OCI-LY3 (cell line): ENCODE measurements around the gene PLPPR3.

Experiments
- CTCF ChIP-seq: fragments of 200-600, 300-600 bp; sonication (generic); IDR thresholded peaks from 2 replicates; pipeline ENCODE4 v1.5.1; 2014; ENCODE audit warnings: antibody characterized with exemption, low read length, low read depth
- EZH2phosphoT487 ChIP-seq: fragments of 200-600 bp; shearing (Covaris generic); IDR thresholded peaks from 2 replicates; pipeline ENCODE4 v1.6.1; 2018; ENCODE audit warnings: antibody characterized with exemption, mixed run types, low read depth

GRCh38 chr19:853014-853585, 31.3 kb upstream of the PLPPR3 start:
- no peak for TF ChIP-seq CTCF
- TF ChIP-seq EZH2phosphoT487 = no peak
